Liver (tissue), 9 donors: Measurements from ENCODE around the gene ALDH1B1. TPM values are rescaled to one million over a fixed set of nuclear protein-coding genes. Genes with fewer than 3 reads are reported as not detected.
A peak's percentile ranks its signal among the peaks of the same experiment; 100 is the strongest.

Experiments
- DNase-seq: peaks from one replicate; pipeline ENCODE4 v3.0.0-alpha.2; 2017; ENCODE audit warnings: low spot score
- H3K27ac ChIP-seq, 2 donors: one replicate each; pipeline ENCODE4 v1.7.0; 2013; ENCODE audit warnings: inconsistent platforms in 2 of 2, low read length in 2 of 2, control low read depth in 1 of 2, low read depth in 1 of 2, mild to moderate bottlenecking in 1 of 2
- H3K27me3 ChIP-seq, 4 donors: one replicate each; pipeline versions ENCODE4 v1.6.1 to v1.7.0; 2013; ENCODE audit warnings: low read length in 3 of 4, inconsistent platforms in 1 of 4, mild to moderate bottlenecking in 1 of 4, moderate library complexity in 1 of 4; ENCODE audit not compliant: control insufficient read depth in 4 of 4, insufficient read depth in 4 of 4
- H3K36me3 ChIP-seq, 4 donors: one replicate each; pipeline versions ENCODE4 v1.6.1 to v1.7.0; 2013; ENCODE audit warnings: low read length in 3 of 4, mild to moderate bottlenecking in 3 of 4, low read depth in 1 of 4, moderate library complexity in 1 of 4; ENCODE audit not compliant: control insufficient read depth in 4 of 4, insufficient read depth in 3 of 4
- H3K4me1 ChIP-seq, 4 donors: one replicate each; pipeline versions ENCODE4 v1.6.1 to v1.7.0; 2013; ENCODE audit warnings: low read length in 3 of 4, mild to moderate bottlenecking in 3 of 4, moderate library complexity in 1 of 4; ENCODE audit not compliant: control insufficient read depth in 4 of 4, insufficient read depth in 4 of 4
- H3K4me3 ChIP-seq, 3 donors: one replicate each; pipeline versions ENCODE4 v1.6.1 to v1.7.0; 2013; ENCODE audit warnings: low read length in 3 of 3, control low read depth in 1 of 3, low read depth in 1 of 3, mild to moderate bottlenecking in 1 of 3
- H3K9ac ChIP-seq, 2 donors: one replicate each; pipeline ENCODE4 v1.7.0; 2013; ENCODE audit warnings: low read length in 2 of 2, mild to moderate bottlenecking in 2 of 2, moderate library complexity in 2 of 2, control low read depth in 1 of 2, low read depth in 1 of 2
- H3K9me3 ChIP-seq, 4 donors: one replicate each; pipeline versions ENCODE4 v1.6.1 to v1.7.0; 2013; ENCODE audit warnings: low read length in 3 of 4; ENCODE audit not compliant: control insufficient read depth in 4 of 4
- CTCF ChIP-seq: fragments of 150-350 bp; IDR thresholded peaks from 2 replicates; pipeline ENCODE4 v1.5.1; 2017; ENCODE audit warnings: improper control_type of control experiment, low read depth, low read length; ENCODE audit not compliant: missing input control
- EGR1 ChIP-seq, 2 donors: IDR thresholded peaks; 2 replicates each; pipeline ENCODE4 v1.6.1; 2016 to 2018; ENCODE audit warnings: antibody characterized with exemption in 2 of 2, low read depth in 2 of 2
- FOXA2 ChIP-seq: IDR thresholded peaks from 2 replicates; pipeline ENCODE4 v1.6.1; 2016; ENCODE audit warnings: antibody characterized with exemption
- GABPA ChIP-seq, 2 donors: IDR thresholded peaks in 1 of 2; conservative IDR thresholded peaks in 1 of 2; 2 replicates each; pipeline ENCODE4 v1.6.1; 2016; ENCODE audit warnings: antibody characterized with exemption in 2 of 2, mild to moderate bottlenecking in 1 of 2, moderate library complexity in 1 of 2
- HNF4A ChIP-seq, 2 donors: conservative IDR thresholded peaks; 2 replicates each; pipeline ENCODE4 v1.6.1; 2016; ENCODE audit warnings: antibody characterized with exemption in 2 of 2, mild to moderate bottlenecking in 2 of 2
- NR2F2 ChIP-seq: IDR thresholded peaks from 2 replicates; pipeline ENCODE4 v1.6.1; 2016; ENCODE audit warnings: antibody characterized with exemption
- RAD21 ChIP-seq, 2 donors: IDR thresholded peaks; 2 replicates each; pipeline ENCODE4 v1.6.1; 2016; ENCODE audit warnings: antibody characterized with exemption in 2 of 2, mild to moderate bottlenecking in 2 of 2
- RXRA ChIP-seq, 2 donors: IDR thresholded peaks; 2 replicates each; pipeline ENCODE4 v1.6.1; 2017 to 2018; ENCODE audit warnings: antibody characterized with exemption in 2 of 2, mild to moderate bottlenecking in 1 of 2
- SP1 ChIP-seq: IDR thresholded peaks from 2 replicates; pipeline ENCODE4 v1.6.1; 2018; ENCODE audit warnings: antibody characterized with exemption, mild to moderate bottlenecking
- YY1 ChIP-seq: IDR thresholded peaks from 2 replicates; pipeline ENCODE4 v1.6.1; 2016; ENCODE audit warnings: antibody characterized with exemption, mild to moderate bottlenecking
- WGBS: extraction: QIAGEN DNeasy Blood & Tissue Kit; methylation state at CpG from one replicate; pipeline ENCODE4 v1.1.7; 2013; 5-methylcytosine and 5-hydroxymethylcytosine counted together
- polyA plus RNA-seq, 2 donors: library from polyadenylated mRNA; stranded (reverse) in 1 of 2; unstranded in 1 of 2; fragments of 200-250 nt in 1 of 2; fragments of >200 nt in 1 of 2; fragmentation: Nextera tagmentation in 1 of 2; extraction: Ambion mirVana in 1 of 2; gene quantifications; one replicate each; pipeline versions ENCODE4 v1.2.1 to v1.2.3, GENCODE V29; 2013 to 2015
- total RNA-seq, 2 donors: library from RNA; depleted of rRNA; stranded (reverse); fragments of >200 nt; gene quantifications; one replicate each; pipeline ENCODE4 v1.2.3, GENCODE V29; 2014
- TF ChIP-seq, protein P1 (sequence below): IDR thresholded peaks from 2 replicates; pipeline ENCODE4 v1.6.1; 2016; ENCODE audit warnings: antibody characterized with exemption
- TF ChIP-seq, protein P2 (sequence below): IDR thresholded peaks from 2 replicates; pipeline ENCODE4 v1.6.1; 2016; ENCODE audit warnings: antibody characterized with exemption, mild to moderate bottlenecking
- TF ChIP-seq, protein P3 (sequence below): IDR thresholded peaks from 2 replicates; pipeline ENCODE4 v1.6.1; 2016; ENCODE audit warnings: antibody characterized with exemption
- TF ChIP-seq, protein P4 (sequence below): IDR thresholded peaks from 2 replicates; pipeline ENCODE4 v1.6.1; 2016; ENCODE audit warnings: antibody characterized with exemption
- donor health status: healthy.
- donor health status: healthy.
- donor health status: healthy.
- donor health status: healthy.
- donor health status: healthy.

ALDH1B1 gene
- total RNA-seq: 10 to 100 TPM; 18.9 to 57.0 TPM
- polyA plus RNA-seq: 10 to 100 TPM; 48.2 to 73.9 TPM

DNA sequence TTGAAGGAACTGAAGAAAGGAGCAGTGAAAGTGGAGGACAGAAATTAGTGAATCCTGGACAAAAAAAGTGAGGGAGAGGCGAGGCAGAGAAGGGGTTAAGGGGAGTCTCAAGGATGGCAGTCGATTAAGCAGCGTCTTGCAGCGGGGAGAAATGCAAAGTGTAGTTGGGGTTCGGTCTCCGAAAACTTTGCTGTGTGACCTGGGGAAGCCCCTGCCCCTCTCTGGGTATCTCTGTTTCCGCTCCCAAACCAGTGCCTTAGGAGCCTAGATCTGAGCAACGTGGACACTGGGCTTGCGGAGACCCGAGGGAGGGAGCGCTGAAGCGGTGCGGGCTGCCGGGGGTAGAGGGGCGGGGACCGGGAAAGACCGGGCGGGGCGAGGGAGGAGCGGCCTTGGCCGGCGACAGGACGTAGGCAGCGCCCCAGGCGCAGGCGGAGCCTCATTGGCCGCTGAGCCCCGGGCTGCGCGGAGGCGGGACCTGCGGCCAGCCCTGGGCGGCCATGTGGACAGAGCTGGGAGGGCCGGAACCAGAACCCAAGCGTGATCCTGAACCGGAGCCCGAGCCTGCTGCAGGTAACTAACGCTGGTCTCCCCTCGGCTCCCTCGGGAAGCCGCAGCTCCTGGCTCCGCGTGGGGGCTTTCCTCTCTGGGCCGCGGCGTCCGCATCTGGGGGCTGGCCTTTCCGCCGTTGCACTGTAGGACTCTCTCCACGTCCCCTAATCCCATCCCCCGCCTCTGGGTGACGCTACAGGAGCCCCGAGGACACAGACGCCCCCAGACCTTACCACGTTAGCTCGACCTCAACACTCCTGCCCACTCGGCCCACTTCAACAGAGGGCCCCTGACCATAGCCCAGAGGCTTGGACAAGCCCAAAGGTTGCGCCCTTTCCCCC is at the start of gene ALDH1B1:
Gene ALDH1B1 (plus strand): TSS at position 468 of the 893 bp plus-strand sequence. CDS start 3,047 bp downstream, outside the sequence.
- no peaks in the 10 kb centered on the region for H3K27me3 ChIP-seq
- peak within 1 kb of the TSS; percentile 54 to 80 for H3K27ac ChIP-seq
- TF ChIP-seq YY1 (peak; percentile 51), GABPA (IDR thresholded peaks at IDR 0.05 in 1 of 2, conservative IDR thresholded peaks at IDR 0.05 in 1 of 2) (no peak), SP1 (peak; percentile 20), RAD21 (IDR thresholded peaks at IDR 0.05) (peak in 1 of 2 donors; percentile 10), EGR1 (IDR thresholded peaks at IDR 0.05; ENCODE audit: low read depth in 2 of 2) (no peak)
- TF ChIP-seq, protein P1, sequence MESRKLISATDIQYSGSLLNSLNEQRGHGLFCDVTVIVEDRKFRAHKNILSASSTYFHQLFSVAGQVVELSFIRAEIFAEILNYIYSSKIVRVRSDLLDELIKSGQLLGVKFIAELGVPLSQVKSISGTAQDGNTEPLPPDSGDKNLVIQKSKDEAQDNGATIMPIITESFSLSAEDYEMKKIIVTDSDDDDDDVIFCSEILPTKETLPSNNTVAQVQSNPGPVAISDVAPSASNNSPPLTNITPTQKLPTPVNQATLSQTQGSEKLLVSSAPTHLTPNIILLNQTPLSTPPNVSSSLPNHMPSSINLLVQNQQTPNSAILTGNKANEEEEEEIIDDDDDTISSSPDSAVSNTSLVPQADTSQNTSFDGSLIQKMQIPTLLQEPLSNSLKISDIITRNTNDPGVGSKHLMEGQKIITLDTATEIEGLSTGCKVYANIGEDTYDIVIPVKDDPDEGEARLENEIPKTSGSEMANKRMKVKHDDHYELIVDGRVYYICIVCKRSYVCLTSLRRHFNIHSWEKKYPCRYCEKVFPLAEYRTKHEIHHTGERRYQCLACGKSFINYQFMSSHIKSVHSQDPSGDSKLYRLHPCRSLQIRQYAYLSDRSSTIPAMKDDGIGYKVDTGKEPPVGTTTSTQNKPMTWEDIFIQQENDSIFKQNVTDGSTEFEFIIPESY: no peak
- TF ChIP-seq, protein P2, sequence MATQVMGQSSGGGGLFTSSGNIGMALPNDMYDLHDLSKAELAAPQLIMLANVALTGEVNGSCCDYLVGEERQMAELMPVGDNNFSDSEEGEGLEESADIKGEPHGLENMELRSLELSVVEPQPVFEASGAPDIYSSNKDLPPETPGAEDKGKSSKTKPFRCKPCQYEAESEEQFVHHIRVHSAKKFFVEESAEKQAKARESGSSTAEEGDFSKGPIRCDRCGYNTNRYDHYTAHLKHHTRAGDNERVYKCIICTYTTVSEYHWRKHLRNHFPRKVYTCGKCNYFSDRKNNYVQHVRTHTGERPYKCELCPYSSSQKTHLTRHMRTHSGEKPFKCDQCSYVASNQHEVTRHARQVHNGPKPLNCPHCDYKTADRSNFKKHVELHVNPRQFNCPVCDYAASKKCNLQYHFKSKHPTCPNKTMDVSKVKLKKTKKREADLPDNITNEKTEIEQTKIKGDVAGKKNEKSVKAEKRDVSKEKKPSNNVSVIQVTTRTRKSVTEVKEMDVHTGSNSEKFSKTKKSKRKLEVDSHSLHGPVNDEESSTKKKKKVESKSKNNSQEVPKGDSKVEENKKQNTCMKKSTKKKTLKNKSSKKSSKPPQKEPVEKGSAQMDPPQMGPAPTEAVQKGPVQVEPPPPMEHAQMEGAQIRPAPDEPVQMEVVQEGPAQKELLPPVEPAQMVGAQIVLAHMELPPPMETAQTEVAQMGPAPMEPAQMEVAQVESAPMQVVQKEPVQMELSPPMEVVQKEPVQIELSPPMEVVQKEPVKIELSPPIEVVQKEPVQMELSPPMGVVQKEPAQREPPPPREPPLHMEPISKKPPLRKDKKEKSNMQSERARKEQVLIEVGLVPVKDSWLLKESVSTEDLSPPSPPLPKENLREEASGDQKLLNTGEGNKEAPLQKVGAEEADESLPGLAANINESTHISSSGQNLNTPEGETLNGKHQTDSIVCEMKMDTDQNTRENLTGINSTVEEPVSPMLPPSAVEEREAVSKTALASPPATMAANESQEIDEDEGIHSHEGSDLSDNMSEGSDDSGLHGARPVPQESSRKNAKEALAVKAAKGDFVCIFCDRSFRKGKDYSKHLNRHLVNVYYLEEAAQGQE: peak; percentile 37
- TF ChIP-seq, protein P3, sequence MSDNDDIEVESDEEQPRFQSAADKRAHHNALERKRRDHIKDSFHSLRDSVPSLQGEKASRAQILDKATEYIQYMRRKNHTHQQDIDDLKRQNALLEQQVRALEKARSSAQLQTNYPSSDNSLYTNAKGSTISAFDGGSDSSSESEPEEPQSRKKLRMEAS: peak; percentile 3
- H3K4me3 ChIP-seq: peak within 1 kb of the TSS; percentile 76 to 88 (median 81)
- WGBS: under 1% methylated on average over 58 of the region's 58 CpGs
- DNase-seq: peak; percentile 82
- H3K9ac ChIP-seq: peak within 1 kb of the TSS; percentile 82 to 83
- H3K36me3 ChIP-seq: peaks cover 3 to 18% (median 13%) of the 10 kb centered on the region in 4 donors
- H3K4me1 ChIP-seq: peaks cover 2 to 72% (median 60%) of the 10 kb centered on the region in 4 donors
- no peaks in the 10 kb centered on the region for H3K9me3 ChIP-seq

GRCh38 chr9:38343037-38343436 is 49.5 kb upstream of the ALDH1B1 start:
- TF ChIP-seq NR2F2 (no peak), RXRA (IDR thresholded peaks at IDR 0.05) (no peak), HNF4A (conservative IDR thresholded peaks at IDR 0.05) (no peak), FOXA2 (no peak), RAD21 (IDR thresholded peaks at IDR 0.05) (no peak), EGR1 (IDR thresholded peaks at IDR 0.05; ENCODE audit: low read depth in 2 of 2) (no peak), YY1 (no peak), CTCF (no peak), GABPA (IDR thresholded peaks at IDR 0.05 in 1 of 2, conservative IDR thresholded peaks at IDR 0.05 in 1 of 2) (no peak)
- TF ChIP-seq, protein P2: no peak
- TF ChIP-seq, protein P4, sequence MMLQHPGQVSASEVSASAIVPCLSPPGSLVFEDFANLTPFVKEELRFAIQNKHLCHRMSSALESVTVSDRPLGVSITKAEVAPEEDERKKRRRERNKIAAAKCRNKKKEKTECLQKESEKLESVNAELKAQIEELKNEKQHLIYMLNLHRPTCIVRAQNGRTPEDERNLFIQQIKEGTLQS: no peak
- Histone ChIP-seq H3K4me3 (no peak overlapping the region), H3K27me3 (no peaks in the 10 kb centered on the region), H3K4me1 (peaks cover 0 to 5% (median 3%) of the 10 kb centered on the region in 4 donors), H3K27ac (no peak overlapping the region), H3K9me3 (no peaks in the 10 kb centered on the region), H3K9ac (no peak overlapping the region), H3K36me3 (no peaks in the 10 kb centered on the region)
- 97% methylated on average over 3 of the region's 3 CpGs for WGBS
- DNase-seq: no peak
